ENCODE results near the gene THAP9.
"Not testable (repeated sequence)": the region's sequence is repeated elsewhere in the genome, so short reads cannot be mapped to it uniquely, and the experiment has no call there.

Gene THAP9, protein sequence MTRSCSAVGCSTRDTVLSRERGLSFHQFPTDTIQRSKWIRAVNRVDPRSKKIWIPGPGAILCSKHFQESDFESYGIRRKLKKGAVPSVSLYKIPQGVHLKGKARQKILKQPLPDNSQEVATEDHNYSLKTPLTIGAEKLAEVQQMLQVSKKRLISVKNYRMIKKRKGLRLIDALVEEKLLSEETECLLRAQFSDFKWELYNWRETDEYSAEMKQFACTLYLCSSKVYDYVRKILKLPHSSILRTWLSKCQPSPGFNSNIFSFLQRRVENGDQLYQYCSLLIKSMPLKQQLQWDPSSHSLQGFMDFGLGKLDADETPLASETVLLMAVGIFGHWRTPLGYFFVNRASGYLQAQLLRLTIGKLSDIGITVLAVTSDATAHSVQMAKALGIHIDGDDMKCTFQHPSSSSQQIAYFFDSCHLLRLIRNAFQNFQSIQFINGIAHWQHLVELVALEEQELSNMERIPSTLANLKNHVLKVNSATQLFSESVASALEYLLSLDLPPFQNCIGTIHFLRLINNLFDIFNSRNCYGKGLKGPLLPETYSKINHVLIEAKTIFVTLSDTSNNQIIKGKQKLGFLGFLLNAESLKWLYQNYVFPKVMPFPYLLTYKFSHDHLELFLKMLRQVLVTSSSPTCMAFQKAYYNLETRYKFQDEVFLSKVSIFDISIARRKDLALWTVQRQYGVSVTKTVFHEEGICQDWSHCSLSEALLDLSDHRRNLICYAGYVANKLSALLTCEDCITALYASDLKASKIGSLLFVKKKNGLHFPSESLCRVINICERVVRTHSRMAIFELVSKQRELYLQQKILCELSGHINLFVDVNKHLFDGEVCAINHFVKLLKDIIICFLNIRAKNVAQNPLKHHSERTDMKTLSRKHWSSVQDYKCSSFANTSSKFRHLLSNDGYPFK

GRCh38 chr4:82900411-82901182 lies at the start of gene THAP9:
THAP9 (plus strand) TSS chr4:82900735; CDS start chr4:82900803, 68 bp downstream.
- DNase-seq (ENCODE audit: low read depth): peak; percentile 95

DNA sequence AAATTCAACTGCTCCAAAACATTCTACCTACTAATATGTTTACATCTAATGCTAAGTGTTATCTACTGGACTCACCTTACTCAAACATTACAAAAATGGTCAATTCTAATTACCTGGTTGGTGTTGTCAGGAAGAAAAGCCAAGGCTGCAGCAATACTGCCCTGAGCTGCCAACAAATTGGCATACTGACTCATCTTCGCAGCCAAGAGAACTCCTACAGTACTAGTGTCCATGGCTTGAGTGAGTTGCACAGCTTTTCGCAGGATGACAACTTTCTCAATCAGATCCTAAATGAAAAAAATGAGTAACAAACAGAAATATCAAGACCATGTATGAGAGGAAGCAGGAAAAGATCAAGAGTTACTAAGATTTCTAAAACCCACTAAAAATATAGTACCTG lies 49.2 kb upstream of the THAP9 start:
- DNase-seq (ENCODE audit: low read depth): no peak

DNA sequence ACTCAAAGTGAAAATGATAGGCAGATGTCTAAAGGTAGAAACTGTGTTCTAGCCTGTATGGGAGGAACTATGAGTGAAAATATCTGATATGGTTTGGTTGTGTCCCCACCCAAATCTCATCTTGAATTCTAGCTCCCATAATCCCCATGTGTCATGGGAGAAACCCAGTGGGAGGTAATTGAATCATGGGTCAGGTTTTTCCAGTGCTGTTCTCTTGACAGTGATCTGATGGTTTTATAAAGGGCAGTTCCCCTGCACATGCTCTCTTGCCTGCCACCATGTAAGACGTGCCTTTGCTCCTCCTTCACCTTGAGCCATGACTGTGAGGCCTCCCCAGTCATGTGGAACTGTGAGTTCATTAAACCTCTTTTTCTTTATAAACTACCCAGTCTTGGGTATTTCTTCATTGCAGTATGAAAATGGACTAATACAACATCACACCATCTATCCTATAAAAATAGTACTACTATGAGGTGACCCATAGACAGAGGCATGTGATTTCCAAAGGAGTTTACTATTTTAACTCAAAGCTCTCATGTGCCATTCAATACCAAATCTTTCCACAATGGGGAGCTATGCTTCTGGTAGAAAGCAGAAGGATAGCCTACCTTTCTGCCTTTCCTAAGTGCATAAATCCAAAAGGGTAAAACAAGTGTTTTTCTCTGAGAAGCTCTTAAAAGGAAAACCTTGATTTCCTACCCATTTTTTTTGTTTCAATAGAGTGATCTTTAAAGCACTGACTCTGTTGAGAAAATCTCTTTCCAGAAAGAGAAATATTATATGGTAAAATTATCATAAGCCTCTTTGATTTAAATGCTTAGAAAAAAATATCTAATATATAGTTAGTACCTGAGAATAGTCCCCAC lies 48.4 kb upstream of the THAP9 start:
- no peak for DNase-seq (ENCODE audit: low read depth)

- DNase-seq (ENCODE audit: low read depth): no peak
Measured at GRCh38 chr4:82852751-82853285, 47.7 kb upstream of the THAP9 start.

DNA sequence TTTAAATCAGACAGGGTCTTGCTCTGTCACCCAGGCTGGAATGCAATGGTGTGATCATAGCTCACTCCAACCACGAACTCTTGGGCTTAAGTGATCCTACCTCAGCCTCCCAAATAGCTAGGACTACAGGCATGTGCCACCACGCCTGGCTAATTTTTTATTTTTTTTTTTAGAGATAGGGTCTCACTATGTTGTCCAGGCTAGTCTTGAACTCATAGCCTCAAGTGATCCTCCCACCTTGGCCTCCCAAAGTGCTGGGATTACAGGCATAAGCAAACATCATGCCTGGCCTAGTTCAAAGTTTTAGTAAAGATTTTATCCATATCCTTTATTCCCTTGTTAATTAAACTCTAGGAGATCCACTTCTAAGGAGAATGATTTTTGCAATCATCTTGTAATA lies 40.0 kb upstream of the THAP9 start:
- not testable (repeated sequence) for DNase-seq (ENCODE audit: low read depth)

GRCh38 chr4:82861529-82861928 lies 39.0 kb upstream of the THAP9 start:
- DNase-seq (ENCODE audit: low read depth): no peak

DNA sequence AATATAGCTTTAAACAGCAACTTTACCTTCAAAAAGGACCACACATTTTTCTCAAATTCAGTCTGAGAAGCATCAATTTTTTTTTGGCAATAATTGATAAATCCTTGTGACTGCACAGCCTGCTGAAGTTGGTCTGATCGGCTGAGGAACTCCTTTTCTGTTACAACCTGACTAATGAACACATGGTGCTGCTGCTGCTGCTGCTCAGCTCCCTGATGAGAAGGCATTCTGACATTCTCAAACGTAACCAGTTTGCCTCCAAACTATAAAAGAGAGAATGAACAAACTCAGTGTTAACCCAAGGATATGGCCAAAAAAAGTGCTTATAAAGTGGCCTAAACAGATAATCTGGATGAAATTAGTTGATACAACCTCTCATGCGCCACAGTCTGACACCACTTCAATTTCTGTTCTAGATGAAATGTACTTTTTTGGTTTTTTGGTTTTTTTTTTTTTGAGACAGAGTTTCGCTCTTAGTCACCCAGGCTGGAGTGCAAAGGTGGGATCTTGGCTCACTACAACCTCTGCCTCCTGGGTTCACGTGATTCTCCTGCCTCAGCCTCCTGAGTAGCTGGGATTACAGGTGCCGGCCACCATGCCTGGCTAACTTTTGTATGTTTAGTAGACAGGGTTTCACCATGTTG lies 36.1 kb upstream of the THAP9 start:
- no peak for DNase-seq (ENCODE audit: low read depth)

DNA sequence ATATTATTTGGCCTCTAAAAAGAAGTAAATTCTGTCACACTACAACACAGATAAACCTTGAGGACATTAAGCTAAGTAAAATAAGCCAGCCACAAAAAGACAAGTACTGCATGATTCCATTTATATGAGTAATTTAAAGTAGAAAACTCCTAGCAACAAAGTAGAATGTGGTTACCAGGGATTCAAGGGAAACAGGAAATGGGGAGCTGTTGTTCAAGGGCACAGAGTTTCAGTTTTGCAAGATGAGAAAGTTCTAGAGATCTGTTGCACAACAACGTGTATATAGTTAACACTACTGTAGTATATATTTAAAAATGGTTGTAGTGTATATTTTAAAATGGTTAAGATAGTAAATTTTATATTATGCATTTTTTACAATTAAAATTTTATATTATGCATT lies 34.9 kb upstream of the THAP9 start:
- DNase-seq (ENCODE audit: low read depth): no peak

GRCh38 chr4:82866033-82866432 lies 34.5 kb upstream of the THAP9 start:
- DNase-seq (ENCODE audit: low read depth): not testable (repeated sequence)

GRCh38 chr4:82866706-82867385 lies 33.7 kb upstream of the THAP9 start:
- DNase-seq (ENCODE audit: low read depth): no peak

- DNase-seq (ENCODE audit: low read depth): no peak
Measured at GRCh38 chr4:82868572-82868971, 32.0 kb upstream of the THAP9 start.

DNA sequence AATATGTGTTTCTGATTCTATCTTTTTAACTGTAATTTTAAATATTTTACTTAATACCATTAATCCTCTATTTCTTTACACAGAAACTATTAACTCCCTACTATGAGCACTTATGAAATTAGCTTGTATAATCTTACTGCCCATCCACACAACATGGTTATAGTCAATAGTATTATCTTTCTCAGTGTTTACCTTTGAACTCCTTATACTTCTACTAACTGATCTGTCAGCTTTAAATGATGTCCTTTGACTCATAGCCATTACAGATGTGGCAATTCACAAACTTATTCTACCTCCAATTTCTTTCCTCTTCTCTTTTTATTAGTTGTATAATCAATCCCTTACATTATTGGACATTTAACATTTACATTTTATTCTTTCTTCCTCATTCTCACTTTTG lies 15.1 kb upstream of the THAP9 start:
- DNase-seq (ENCODE audit: low read depth): no peak

- DNase-seq (ENCODE audit: low read depth): no peak
Measured at GRCh38 chr4:82886147-82886942, 14.2 kb upstream of the THAP9 start.

DNA sequence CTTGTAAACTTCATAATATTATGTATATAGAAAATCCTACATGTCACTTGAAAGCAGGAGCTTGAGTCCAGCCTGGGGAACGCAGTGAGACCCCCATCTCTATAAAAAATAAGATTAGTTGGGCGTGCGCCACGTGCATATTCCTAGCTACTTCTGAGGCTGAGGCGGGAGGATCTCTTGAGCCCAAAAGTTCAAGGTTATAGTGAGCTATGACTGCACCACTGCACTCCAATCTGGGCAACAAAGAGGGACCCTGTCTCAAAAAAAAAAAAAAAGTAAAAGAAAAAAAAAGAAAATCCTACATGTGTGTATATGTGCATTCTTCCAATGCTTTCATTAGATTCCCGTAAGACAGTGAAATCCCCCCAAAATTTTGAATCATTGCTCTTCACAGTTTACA lies 11.2 kb upstream of the THAP9 start:
- no peak for DNase-seq (ENCODE audit: low read depth)

DNA sequence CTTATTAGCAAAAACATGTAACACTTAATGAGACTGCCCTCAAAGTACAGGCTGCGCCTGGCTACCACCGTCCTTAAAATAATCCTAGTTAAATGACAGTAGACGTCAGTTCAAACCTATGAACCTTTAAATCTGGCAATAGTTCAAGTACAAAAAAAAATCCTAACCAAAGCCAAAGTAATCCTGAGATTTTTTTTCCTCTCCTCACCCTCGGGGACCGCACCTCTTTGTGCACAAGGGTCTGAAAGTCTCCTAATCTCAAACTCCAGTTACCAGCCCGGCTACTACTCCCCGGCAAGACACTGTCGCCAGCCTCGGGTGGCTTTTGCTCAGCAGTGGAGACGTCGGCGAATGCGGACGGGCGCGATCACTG lies 10.0 kb upstream of the THAP9 start:
- DNase-seq (ENCODE audit: low read depth): no peak

DNA sequence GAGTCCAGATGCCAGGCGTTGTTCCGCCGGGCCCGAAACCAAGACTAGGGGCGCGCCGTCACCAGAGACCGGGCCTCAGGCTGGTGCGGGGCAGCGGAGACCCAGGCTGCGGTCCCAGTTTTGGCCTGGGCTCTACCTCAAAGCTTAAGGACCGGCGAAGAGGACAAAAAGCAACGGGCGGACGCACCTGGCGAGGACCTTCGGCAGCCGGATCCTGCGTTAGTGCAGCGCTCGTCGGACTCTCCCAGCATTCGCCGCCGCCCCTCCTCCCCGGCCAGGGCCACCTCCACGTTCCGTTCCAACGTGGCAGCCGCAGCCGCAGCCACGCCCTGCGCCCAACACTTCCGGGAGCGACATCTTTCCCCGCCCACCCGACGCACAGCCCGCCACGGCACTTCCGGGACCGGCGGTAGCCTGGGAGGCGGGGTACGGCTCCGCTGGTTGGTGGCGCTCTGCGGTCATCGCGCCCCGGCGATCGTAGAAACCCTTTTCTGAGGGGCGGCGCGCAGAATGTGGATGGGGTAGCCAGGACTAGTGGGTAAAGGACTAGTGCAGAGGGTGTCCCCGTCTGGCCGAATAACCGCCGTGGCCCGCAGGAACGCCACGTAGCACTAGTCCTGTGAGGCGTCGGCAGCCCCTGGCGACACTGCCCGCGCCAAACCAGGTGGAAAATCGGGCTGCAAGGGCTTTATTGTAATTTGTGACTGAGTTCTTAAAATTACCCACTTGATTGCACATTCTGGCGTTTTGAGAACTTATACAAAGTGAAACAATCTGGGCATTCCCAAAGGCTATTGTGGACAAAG lies 9.4 kb upstream of the THAP9 start, which contains the start of gene SEC31A:
Gene SEC31A (minus strand): TSS at position 253 of the 806 bp plus-strand sequence. CDS start 9,217 bp downstream, outside the sequence.
- peak; percentile 96 for DNase-seq (ENCODE audit: low read depth)

DNA sequence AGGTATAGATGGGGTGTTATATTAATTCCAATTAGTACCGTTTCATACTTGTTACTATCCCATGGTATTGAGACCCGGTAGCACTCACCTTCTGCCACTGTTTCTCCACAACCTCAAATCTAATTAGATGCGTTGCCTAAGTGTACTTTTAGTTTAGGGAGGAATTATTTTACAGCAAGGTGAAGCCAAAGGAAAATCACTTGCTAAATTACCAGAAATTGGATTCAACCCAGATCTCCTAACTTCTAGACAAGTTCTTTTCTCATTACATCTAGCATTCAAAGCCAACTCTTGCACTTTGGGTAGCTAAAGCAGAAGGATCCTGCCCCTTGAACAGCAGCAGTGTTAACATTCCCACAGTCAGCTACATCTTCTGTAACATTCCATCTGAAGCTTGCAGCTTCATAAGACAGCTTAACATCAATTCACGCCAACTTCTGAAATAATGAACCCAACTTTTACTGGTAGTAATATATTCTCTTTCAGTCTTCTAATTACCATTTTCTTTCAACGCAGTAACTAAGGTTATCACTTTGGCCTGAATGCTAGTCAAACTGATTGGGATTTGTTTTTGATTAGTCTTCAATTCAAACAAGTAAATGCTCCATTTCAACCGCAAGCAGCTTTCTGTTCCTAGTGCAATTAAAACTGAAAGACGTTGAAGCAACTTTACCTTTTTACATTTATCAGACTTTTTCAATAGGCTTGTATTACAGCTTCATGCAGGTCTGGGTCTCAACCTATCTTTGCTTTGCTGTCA lies 8.6 kb upstream of the THAP9 start:
- DNase-seq (ENCODE audit: low read depth): no peak

GRCh38 chr4:82892467-82892802 lies 8.1 kb upstream of the THAP9 start:
- DNase-seq (ENCODE audit: low read depth): no peak
